ENCODE data around the gene LTB4R2.
"Not testable (repeated sequence)": the region's sequence is repeated elsewhere in the genome, so short reads cannot be mapped to it uniquely, and the experiment has no call there.

The LTB4R2 gene

GRCh38 chr14:24321212-24321975, 11.5 kb downstream of the LTB4R2 start:
- DNase-seq (ENCODE audit: low read depth), result no peak

DNA sequence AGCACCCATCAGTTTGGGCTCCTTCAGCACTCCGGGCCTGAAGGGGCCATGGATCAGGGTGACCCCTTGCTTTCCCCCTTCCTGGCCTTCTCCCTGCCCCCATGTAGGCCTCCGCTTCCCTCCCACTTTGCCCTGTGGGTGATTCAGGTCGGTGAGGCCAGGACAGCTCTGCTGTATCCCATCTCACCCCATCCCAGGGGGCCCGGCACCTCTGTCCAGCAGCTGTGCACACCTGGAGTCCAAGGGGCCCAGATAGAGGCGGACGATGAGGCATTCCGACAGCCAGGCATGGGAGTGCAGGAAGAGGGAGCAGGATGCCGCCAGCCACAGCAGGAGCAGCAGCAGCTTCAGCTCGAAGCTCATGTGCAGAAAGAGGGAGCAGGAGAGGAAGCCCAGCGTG, 12.7 kb downstream of the LTB4R2 start:
- no peak for DNase-seq (ENCODE audit: low read depth)

- no peak for DNase-seq (ENCODE audit: low read depth)
Measured at GRCh38 chr14:24323341-24323740, 13.4 kb downstream of the LTB4R2 start.

DNA sequence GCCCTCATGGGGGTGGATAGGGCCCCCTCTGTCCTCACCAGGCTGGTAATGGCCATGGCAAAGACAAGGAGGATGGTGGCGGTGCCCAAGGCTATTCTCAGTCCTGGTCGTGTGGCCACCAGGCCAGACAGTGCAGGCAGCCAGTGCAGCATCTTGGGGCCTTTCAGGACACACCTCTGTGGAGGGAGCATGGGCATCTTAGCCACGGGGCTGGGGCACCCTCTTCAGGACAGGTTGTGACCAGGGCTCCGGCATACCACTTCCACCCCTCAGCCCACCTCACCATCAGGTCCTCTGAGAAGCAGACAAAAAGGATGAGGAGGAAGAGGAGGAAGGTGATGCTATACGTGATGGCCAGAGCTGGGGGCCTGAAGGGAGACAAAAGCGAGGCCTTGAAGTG, 14.1 kb downstream of the LTB4R2 start:
- DNase-seq (ENCODE audit: low read depth), result no peak

- no peak for DNase-seq (ENCODE audit: low read depth)
Measured at GRCh38 chr14:24325041-24325530, 15.1 kb downstream of the LTB4R2 start.

DNA sequence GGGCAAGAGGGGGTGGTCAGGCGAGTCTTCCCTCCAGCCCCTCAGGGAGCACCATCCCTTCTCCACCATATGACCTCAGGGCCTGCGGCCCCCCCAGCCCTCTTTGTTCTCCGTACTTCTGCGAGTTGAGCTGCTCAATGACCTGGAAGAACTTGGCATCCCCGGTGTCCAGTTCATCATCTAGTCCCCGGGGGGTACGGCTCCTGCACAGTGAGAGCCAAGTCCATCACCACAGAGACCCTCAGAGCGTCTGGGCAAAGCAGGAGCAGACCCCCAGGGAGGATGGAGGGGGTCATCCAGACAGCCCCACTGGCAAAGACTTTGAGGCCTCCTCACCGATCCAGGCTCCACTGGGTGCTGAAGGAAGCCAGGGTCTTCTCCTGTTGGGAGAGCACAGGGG, 16.0 kb downstream of the LTB4R2 start:
- no peak for DNase-seq (ENCODE audit: low read depth)

DNA sequence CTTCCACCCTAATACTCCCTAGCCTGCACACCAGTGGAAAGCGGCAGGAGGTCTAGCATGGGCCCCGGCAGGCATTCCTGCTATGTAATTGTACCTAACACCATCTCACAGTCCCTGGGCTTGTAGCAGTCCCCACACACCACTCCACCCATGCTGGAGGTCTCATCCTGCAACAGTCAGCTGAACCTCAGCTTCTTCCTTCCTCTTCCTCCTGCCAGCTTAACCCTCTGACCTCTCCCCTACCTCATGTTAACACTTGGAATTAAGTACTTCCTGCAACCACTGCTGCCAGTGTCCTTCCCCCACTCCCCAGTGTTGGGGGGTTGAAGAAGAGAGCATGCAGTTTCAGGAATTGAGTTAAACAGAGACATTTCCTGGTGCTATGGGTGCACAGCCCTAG, 17.4 kb downstream of the LTB4R2 start:
- DNase-seq (ENCODE audit: low read depth), result no peak

- not testable (repeated sequence) for DNase-seq (ENCODE audit: low read depth)
Measured at GRCh38 chr14:24327914-24328313, 18.0 kb downstream of the LTB4R2 start.

GRCh38 chr14:24329073-24329663, 19.2 kb downstream of the LTB4R2 start:
- no peak for DNase-seq (ENCODE audit: low read depth)

- DNase-seq (ENCODE audit: low read depth), result peak; percentile 39
Measured at GRCh38 chr14:24329736-24330135, 19.8 kb downstream of the LTB4R2 start.

DNA sequence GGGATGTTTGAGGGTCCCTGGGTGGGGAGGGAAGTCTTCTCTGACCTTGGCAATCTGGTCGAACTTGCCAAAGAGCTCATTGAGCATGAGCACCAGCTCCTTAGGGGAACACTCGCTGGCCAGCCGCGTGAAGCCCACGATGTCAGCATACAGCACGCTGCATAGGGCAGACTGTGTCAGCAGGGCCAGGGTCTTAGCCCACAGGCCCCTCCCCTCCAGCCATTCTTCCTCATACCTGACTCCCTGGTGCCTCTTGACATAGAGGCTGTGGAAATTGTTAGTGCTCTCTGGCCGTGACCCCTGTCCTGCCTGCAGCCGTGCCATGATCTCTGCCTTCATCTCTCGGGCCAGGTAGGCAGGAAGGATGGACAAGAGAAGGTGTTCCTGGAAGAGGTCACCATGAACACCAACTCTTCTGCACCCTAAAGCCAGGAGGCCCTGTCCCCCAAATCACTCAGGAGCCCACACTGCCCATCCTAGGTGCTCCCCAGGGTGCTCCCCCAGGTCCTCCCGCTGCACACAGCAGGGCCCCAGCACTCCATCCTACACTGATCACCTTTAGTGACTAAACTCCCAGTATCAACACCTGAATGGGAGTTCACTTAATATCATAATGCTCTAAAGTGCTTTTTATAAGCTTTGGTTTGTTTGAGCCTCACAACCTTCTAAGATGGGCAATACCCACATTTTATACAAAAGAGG, 21.2 kb downstream of the LTB4R2 start:
- no peak for DNase-seq (ENCODE audit: low read depth)

DNA sequence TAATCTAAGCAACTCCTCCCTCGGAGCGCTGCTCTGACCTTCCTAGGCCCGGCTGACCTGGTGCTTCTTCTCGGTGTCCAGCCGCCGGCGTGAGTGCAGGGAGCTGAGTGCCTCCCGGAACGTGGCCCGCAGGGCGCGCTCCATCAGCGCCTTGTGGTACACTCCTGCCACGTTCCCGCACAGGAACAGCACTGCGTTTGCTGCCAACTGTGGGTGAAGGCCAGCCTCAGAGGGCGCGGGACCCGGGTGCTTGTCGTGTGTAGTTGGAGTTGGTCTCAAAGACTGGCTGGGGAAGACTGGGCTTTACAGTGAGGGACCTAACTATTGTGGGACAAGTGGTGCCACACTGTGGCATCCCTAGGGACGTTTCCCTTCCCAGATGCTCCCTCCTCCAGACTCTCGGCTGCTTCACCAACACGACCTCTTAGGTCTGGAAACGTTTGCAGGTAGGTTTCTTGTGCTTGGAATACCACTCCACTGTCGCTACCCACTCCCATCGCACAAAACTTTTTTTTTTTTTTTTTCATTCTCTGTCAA, 21.9 kb downstream of the LTB4R2 start:
- DNase-seq (ENCODE audit: low read depth), result no peak

- DNase-seq (ENCODE audit: low read depth), result peak; percentile 77
Measured at GRCh38 chr14:24332268-24332993, 22.5 kb downstream of the LTB4R2 start.

DNA sequence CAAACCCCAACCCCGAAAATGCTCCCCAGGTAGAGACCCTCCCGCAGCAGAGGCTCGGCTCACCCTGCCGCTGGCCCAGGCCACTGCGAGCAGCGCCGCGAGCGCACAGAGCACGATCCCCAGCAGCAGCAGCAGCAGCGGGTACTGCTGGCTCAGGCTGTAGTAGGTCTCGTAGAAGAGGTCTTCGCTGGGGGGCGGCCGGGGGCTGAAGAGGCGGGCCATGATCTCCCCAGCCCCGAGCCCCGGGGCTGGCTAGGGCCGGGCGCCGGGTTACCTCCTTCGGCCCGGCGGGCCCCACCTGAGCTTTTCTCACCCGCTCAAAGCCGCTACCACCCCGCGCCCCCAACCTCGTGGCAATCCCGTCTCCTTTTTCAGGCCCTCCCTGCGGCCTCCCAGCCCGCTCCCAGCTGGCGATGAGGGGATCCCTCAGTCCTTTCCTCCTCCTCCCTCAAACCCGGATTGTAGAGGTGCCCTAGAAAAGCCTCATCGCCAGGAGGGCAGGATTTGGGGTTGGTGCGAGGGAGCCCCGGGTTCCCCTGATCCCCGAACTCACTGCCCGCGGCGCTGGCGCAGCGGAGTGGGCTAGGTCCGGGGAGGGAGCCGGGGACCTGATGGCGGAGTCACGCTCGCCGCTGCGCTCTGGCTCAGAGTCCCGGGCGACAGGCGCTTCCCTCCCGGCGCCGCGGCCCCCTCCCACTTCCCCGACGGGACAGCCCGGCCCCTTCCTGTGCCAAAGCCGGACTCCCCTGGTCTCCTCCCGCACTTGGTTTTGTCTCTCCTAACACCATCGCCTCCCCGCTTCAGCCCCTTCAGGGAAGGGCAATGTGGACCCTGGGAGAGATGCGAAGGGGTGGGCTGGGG, 24.7 kb downstream of the LTB4R2 start, which contains the start of gene ADCY4:
Gene ADCY4, minus strand, starts transcription at position 641 of the 861 bp plus-strand sequence. Its CDS starts 419 bp downstream, at position 222.
- no peak for DNase-seq (ENCODE audit: low read depth)

DNA sequence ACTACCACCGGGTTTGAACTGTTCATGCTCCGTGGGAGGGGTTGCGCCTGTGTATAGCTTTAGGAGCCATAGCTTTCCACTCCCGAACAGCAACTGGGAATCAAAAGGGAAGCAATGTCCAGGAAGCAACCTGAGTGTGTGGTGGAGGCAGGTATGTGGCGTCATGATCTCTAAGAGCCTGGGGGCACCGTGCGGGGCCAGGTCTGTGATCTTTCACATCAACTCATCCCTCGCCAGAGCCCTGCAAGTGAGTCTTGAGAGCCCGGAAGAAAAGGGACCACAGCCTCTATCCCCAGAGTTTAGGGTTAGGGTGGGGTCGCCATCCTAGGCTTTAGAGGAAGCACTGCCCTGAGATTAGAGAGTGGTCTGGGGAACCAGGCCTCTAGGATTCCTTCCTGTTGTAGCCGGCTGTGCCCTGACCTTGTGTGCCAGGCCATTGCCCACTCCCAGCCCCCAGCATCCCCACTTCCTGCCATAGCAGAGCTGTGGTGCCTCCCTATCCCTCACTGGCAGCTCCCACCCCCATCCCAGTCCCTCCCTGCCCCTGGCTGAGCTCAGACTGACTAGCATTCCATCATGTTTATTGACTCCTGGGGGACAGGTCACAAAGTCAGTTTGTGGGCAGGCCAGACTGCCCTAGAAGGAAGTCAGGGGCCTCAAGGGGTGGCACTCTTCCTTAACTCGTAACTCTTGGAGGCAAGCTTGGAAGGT, 25.7 kb downstream of the LTB4R2 start:
- DNase-seq (ENCODE audit: low read depth), result no peak

- DNase-seq (ENCODE audit: low read depth), result no peak
Measured at GRCh38 chr14:24337144-24337823, 27.3 kb downstream of the LTB4R2 start.

DNA sequence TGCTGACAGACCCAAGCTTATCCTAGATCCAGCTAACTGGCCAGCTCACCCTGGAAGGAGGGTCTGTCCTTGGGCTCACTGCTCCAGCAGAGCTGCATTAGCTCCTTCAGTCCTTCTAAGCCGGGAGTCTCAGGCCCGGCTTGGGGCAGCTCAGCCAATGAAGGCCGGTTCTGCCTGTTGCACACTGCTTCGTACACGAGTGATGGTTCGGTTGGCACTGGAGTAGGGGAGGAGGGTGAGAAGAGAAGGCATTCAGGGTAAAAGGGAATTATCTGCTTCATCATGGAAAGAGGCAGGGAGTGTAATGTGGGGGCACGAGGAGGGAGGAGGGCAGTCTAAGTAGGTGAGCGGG, 27.9 kb downstream of the LTB4R2 start:
- DNase-seq (ENCODE audit: low read depth), result no peak

DNA sequence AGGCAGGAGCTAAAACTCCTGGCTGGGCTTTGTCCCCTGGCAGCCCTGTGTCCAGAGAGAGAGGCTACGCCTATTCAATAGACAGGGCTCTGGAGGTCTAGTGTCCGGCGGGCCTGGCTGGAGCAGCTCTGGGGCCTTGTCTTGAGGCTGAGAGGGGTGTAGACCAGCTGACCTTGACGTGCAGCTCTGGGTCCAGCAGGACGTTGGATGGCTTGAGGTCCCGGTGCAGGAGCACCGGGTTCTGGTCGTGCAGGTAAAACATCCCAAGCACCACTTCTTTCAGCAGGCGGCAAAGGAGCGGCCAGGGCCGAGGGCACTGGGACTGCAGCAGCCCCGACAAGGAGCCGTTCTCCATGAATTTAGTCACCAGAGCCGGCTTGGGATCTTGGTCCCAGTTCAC, 28.9 kb downstream of the LTB4R2 start:
- DNase-seq (ENCODE audit: low read depth), result no peak

DNA sequence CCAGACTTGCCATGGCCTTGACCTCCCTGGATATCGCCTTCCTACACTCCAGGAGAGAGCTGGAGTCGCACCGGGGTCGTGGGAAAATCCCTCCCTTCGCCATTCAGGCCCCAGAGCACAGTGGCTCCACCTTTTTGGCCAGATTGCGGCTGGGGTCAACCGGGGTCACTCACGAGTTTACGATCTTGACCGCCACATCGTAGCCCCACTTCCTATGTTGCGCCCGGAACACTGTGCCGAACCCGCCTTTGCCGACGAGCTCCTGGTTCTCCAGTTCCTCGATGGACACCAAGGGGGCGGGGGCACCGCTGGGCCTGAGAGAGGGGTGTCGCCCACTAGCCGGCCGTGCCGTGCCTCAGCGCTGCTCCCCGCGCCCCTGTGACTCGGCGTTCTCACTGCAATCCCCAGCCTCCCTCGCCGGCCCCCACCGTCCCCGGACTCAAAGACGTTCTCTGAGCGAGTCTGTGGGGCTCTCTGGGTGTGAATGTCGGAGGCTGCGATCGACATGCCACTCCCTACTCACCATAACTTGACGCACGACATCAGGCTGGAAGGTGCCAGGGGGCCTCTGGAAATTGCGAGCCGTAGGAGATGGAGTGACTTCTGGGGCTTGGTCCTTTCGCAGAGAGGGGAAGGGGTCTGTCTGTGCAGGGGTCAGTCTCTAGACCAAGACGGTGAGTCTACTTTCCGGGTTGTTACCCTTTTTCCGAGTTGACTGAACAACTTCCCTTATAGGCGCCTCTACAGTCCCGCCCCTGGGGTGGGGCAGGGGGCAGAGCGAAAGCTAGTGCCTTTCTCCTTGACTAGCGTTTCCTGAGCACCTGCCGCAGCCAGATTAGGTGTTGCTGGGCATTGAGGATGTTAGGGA, 29.6 kb downstream of the LTB4R2 start, which contains the start of gene RIPK3:
Gene RIPK3, minus strand, starts transcription at position 708 of the 868 bp plus-strand sequence. Its CDS starts 165 bp downstream, at position 543.
- DNase-seq (ENCODE audit: low read depth), result peak; percentile 39
